ENCODE measurements around the gene VIL1. TPM values are rescaled to one million over a fixed set of nuclear protein-coding genes. Genes with fewer than 3 reads are reported as not detected.

Gene VIL1
- total and polyA plus RNA-seq, 2 of the 13 experiments (the other 11 are each of a cell fraction or from before 2014, with no cell fraction given) = 287 to 301 TPM

DNA sequence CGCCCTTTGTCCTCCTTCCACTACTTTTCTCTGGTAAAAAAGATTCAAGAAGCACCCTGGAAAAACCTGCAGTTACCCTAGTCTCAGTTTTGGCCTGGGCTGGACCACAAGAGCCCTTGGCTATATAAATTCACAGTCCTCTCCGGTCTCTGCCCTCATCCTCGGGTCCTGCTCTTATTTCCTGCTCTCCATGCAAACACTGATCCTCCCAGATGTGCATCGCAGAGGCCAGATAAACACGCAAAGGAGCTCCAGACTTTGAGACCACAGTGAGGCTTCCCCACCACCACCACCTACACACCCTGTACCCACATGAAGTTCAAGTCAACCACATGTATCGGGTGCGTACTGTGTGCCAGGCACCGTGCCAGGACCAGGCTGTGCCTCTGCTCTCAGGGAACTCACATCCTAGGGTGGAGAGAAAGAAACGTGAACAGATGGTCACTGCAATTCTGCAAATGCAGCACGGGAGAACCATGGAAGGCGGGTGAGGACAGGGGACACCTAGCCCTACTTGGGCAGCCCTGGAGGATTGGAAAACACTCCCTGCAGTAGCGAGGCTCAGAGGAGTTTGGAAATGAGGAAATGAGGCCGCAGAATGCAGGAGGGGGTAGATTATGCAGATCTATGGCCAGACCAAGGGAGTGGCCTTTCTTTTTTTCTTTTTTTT, 11.8 kb upstream of the VIL1 start (continued):
- peak; percentile 19; the same call in 1 of the 2 replicates for TF ChIP-seq NFIB (CRISPR knock-in tag; IDR thresholded peaks at IDR 0.05; ENCODE audit: borderline replicate concordance)
- TF ChIP-seq YEATS4 (CRISPR knock-in tag; IDR thresholded peaks at IDR 0.05; ENCODE audit: borderline replicate concordance) = no peak
- no peak for TF ChIP-seq NFYC (CRISPR knock-in tag; IDR thresholded peaks at IDR 0.05)
- TF ChIP-seq ARID2 (CRISPR knock-in tag; IDR thresholded peaks at IDR 0.05; ENCODE audit: borderline replicate concordance) = peak; percentile 75; the same call in 1 of the 2 replicates
- TF ChIP-seq ZNF564 (CRISPR knock-in tag; IDR thresholded peaks at IDR 0.05) = no peak; the same call in 1 of the 2 replicates
- TF ChIP-seq POGK (CRISPR knock-in tag; conservative IDR thresholded peaks at IDR 0.05) = no peak
- TF ChIP-seq ZNF749 (CRISPR knock-in tag; IDR thresholded peaks at IDR 0.05; ENCODE audit: borderline replicate concordance) = no peak
- no peak for TF ChIP-seq ETS1 (CRISPR knock-in tag; IDR thresholded peaks at IDR 0.05)
- TF ChIP-seq CHD4 (IDR thresholded peaks at IDR 0.05; ENCODE audit: borderline replicate concordance, low read length) = no peak
- TF ChIP-seq ZNF891 (CRISPR knock-in tag; IDR thresholded peaks at IDR 0.05) = peak; percentile 21; the same call in 1 of the 2 replicates
- TF ChIP-seq ZNF44 (CRISPR knock-in tag; IDR thresholded peaks at IDR 0.05) = peak; percentile 76
- TF ChIP-seq ZNF768 (CRISPR knock-in tag; IDR thresholded peaks at IDR 0.05) = 0 out of 2 replicates have a peak, but pooled peaks have one; percentile 14
- no peak for TF ChIP-seq ZNF264 (CRISPR knock-in tag; IDR thresholded peaks at IDR 0.05)
- no peak for TF ChIP-seq PPARG (CRISPR knock-in tag; conservative IDR thresholded peaks at IDR 0.05)
- TF ChIP-seq U2AF2 (IDR thresholded peaks at IDR 0.05; ENCODE audit: low read depth, low read length) = no peak
- TF ChIP-seq, protein P1, sequence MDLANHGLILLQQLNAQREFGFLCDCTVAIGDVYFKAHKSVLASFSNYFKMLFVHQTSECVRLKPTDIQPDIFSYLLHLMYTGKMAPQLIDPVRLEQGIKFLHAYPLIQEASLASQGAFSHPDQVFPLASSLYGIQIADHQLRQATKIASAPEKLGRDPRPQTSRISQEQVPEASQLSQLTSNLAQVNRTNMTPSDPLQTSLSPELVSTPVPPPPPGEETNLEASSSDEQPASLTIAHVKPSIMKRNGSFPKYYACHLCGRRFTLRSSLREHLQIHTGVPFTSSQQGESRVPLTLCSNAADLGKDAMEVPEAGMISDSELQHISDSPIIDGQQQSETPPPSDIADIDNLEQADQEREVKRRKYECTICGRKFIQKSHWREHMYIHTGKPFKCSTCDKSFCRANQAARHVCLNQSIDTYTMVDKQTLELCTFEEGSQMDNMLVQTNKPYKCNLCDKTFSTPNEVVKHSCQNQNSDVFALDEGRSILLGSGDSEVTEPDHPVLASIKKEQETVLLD (CRISPR knock-in tag; IDR thresholded peaks at IDR 0.05; ENCODE audit: low read depth) = 0 out of 2 replicates have a peak, but pooled peaks have one; percentile 15
- no peak for TF ChIP-seq ATF7 (IDR thresholded peaks at IDR 0.05)
- TF ChIP-seq ATF7 (CRISPR knock-in tag; IDR thresholded peaks at IDR 0.05) = peak; percentile 41; the same call in 1 of the 2 replicates
- TF ChIP-seq BRCA1 (CRISPR knock-in tag; IDR thresholded peaks at IDR 0.05) = no peak

Data from HepG2 (cell line).